HG02798 (cell line): ENCODE data around the gene EFCAB12.
"Not testable (repeated sequence)": the region's sequence is repeated elsewhere in the genome, so short reads cannot be mapped to it uniquely, and the experiment has no call there.

Source experiments
- ATAC-seq: cut with Tn5 transposase; IDR thresholded peaks from one replicate; pipeline ENCODE4 v1.9.1; 2021; ENCODE audit warnings: mild to moderate bottlenecking; ENCODE audit not compliant: unreplicated experiment, poor library complexity

The EFCAB12 gene

DNA sequence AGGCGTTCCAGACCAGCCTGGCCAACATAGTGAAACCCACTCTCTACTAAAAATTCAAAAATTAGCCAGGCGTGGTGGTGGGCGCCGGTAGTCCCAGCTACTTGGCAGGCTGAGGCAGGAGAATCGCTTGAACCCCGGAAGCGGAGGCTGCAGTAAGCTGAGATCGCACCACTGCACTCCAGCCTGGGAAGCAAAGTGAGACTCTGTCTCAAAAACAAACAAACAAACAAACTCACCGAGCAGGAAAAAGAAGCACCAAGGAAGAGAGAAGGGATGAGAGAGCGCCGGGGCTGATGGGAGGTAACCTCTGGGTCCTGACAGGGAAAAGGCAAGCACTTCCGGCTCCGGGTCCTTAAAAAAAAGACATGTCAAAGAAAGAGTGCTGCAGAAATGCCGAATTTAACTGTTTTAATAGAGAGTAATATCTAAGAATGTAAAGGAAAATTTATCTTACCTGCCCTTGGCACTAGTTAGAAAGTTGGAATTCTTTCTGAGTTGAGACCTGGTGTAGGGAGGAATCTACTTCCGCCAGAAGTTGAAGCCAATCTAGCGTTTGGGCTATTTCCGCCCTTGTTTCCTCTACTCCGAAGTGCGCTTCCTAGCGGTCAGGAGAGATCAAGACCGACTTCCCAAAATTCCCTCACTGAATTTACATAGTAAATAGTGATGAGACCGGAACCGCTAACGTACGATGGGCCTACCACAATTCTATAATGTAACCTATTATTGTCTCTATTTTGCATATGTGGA is 29.1 kb downstream of the EFCAB12 start:
- ATAC-seq: peak; percentile 87

- ATAC-seq: no peak
Observed at GRCh38 chr3:129398803-129399144, 29.7 kb downstream of the EFCAB12 start.

DNA sequence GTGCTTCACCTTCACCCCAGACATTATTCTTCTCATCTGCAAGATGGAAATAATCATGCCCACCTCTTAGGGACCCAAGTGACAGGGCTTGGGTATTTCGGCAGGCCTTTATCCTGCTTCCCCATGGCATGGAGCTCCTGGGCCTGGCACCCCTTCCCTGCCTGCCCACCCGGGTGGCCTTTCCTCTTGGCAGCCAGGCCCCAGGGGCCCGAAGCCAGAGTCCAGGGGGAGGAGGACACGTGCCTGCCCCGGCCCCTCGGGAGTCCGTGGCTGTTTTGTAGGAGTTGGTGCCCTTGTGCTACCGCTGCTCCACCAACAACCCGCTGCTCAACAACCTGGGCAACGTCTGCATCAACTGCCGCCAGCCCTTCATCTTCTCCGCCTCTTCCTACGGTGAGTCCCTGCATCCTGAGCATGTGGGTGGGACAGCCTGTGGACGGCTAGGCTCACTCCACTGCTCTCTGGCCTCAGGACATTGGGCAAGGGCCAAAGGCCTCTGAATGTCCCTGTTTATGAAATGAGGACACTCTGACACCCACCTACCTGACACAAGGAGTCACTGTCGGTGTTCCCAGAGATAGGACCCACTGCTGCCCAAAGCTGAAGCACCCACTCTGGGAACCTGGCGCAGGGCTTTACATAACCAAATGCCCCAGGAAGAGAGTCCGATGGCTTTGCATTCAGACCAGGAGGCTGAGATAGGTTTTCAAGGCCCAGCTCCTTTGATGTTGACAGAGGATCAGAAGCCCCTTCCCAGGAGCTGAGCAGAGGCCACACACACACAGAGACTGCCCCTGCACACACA is 34.5 kb downstream of the EFCAB12 start:
- ATAC-seq: not testable (repeated sequence)

DNA sequence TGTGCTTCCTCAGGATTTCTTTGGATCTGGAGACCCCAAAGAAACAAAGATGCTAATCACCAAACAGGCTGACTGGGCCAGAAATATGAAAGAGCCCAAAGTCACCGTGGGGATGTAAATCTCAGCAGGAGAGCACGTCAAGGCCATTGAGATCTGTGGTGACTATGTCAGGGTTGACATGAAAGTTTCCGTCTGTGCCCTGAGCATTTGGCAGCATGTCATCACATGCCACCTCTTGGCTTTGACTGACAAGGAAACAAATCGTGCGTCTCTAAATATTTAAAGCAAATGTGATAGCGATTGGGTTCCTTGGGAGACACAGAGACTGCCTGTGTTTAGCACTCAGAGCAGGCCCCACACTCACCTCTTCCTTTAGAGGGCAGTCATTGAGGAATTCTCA is 35.2 kb downstream of the EFCAB12 start:
- no peak for ATAC-seq

DNA sequence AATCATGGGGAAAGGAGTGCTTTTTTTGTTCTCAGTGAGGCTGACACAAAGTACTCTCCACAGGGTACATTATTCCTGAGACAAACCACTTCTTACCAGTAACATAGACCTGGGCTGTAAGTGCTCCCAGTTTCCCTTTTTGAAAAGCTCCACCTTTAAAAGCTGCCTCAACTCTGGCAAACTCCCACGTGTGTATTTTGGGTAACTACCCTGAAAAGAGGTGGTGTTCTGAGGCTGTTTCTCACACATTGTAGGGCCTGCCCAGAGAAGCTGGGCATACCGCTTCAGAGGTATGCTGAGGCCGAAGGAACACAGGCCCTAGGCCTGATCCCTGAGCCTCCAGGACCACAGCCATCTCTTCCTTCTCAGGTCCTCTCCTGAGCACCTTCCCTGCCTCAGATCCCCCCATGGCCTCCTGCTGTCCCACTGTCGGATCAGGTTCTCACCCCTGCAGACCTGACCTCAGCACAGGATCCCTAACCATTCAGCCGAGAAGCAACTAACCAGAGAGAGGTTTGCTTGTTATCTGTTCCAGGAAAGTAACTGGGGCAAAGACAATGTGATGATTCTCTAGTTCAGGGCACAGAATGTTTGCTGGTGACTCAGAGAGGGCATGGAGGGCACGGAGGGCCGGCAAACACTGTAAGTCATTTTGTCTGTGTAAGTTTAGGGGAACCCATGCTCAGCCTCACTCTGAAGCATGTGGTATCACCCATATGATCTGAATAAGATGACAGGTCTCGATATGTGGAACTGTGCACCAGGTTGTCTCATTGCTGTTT is 36.1 kb downstream of the EFCAB12 start:
- ATAC-seq: not testable (repeated sequence)

GRCh38 chr3:129391583-129391982 is 36.9 kb downstream of the EFCAB12 start:
- ATAC-seq: not testable (repeated sequence)

DNA sequence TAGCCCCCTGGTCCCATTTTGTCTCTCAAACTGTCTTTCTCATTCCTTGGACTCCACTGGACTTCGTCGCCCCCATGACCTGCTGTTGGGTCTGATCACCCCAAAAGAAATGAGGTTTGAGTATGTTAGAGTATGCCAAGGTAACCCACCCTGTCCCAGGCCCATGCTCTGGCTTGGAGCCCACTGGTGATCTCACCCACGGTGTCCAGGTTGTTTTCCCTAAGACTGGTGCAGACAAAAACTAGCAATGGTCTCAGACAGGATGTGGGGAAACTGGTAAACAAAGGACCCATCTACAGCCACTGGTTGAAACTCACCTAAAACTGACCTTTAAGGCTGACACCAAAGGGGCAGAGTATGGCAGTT is 38.9 kb downstream of the EFCAB12 start:
- no peak for ATAC-seq

- not testable (repeated sequence) for ATAC-seq
Observed at GRCh38 chr3:129388791-129389571, 39.5 kb downstream of the EFCAB12 start.

- no peak for ATAC-seq
Observed at GRCh38 chr3:129387487-129387886, 40.9 kb downstream of the EFCAB12 start.

GRCh38 chr3:129386984-129387383 is 41.5 kb downstream of the EFCAB12 start:
- ATAC-seq: no peak

DNA sequence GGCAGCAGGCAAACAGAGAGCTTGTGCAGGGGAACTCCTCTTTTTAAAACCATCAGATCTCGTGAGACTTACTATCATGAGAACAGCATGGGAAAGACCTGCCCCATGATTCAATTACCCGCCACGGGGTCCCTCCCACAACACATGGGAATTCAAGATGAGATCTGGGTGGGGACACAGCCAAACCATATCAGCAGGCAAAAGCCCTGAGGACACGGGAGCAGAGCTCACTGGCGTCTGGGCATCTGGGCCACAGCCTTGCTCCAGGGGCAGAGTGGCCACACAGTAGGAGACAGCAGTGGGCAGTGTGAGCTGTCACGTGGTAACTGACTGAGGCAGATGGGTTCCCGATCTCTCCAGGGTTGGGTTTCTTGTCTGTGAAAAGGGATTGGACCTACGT is 42.9 kb downstream of the EFCAB12 start:
- ATAC-seq: not testable (repeated sequence)

GRCh38 chr3:129384594-129385323 is 43.7 kb downstream of the EFCAB12 start:
- ATAC-seq: no peak

DNA sequence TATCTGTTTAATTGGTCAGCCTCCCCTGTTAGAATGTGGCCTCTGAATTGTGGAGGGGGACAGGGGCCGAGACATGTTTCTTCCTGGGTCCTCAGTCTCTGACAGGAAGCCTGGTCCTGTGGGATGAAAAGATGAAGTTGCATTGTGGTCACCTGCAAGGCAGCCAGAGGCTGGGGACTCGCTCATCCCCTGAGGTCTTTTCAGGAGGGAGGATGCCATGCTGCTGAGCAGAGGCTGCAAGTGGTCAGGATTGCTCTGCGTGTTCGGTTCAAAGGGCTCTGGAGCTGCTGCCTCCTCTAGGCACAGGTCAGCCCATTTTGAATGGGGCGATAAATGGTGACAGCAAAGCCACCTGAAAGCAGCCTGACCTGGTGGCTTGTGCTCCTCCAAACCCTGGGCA is 44.3 kb downstream of the EFCAB12 start:
- ATAC-seq: not testable (repeated sequence)

GRCh38 chr3:129383292-129383860 is 45.1 kb downstream of the EFCAB12 start:
- peak; percentile 88 for ATAC-seq

GRCh38 chr3:129382366-129382765 is 46.1 kb downstream of the EFCAB12 start:
- no peak for ATAC-seq

- no peak for ATAC-seq
Observed at GRCh38 chr3:129379582-129380358, 48.7 kb downstream of the EFCAB12 start.

- ATAC-seq: no peak
Observed at GRCh38 chr3:129378949-129379348, 49.5 kb downstream of the EFCAB12 start.

- ATAC-seq: no peak
Observed at GRCh38 chr3:129377615-129378014, 50.8 kb downstream of the EFCAB12 start.
